ENCODE data around the gene GLUD1.
"Not testable (repeated sequence)": the region's sequence is repeated elsewhere in the genome, so short reads cannot be mapped to it uniquely, and the experiment has no call there.

The GLUD1 gene

DNA sequence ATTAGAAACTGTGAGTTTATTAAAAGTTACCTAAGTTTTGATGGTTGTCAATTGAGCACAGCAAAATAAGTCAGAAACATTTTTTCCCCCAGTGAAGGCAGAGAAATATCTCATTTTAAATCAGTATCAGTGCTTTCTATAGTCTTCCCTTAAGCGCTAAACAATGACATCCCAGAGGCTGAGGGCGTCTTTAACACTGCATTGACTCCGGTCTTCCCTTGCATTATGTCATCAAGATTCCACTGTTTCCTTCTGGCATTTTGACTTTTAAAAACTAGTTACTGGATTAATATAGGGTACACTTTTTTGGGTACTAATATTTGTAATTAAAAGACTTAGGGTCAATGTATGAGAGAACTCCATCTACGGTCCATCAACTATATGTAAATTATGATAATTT is 3.9 kb downstream of the GLUD1 start:
- DNase-seq (ENCODE audit: low read depth in 1 of 2, low spot score in 1 of 2) = no peak

DNA sequence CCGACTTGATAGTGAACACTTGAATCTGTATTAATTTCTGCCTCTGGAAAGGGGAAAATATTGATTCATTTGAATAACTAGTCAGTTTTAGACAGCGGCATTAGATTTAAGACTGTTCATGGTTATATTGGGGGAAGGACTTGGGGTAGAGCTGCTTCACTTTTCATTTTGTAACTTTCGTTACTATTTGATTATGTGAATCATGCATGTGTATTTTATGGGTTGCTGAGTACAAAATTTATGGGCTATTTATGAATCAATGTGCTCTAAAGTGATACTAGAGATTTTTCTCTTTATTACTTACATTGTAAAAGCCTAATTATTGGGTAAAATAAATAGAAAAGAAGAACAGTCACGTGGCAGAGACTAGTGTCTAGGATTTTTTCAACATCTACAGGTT is 4.9 kb downstream of the GLUD1 start:
- DNase-seq (ENCODE audit: low read depth in 1 of 2, low spot score in 1 of 2) = no peak

DNA sequence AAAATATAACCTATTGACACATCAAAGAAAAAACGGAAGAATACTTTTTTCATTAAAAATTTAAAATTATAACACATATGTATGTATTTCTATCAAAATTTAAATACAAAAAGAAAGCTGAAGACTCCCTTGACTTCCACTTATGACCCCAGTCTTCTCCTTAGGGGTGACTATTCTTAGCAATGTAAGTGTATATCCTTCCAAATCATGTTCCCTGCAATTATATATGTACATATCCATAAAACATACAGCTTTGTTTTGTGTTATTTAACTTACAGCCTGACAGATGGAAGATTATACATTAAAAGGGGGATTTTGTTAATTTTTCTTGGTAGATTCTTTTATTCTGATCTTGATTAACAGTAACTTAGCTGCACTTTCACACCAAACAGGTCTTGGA is 9.1 kb downstream of the GLUD1 start:
- DNase-seq (ENCODE audit: low read depth in 1 of 2, low spot score in 1 of 2) = no peak

DNA sequence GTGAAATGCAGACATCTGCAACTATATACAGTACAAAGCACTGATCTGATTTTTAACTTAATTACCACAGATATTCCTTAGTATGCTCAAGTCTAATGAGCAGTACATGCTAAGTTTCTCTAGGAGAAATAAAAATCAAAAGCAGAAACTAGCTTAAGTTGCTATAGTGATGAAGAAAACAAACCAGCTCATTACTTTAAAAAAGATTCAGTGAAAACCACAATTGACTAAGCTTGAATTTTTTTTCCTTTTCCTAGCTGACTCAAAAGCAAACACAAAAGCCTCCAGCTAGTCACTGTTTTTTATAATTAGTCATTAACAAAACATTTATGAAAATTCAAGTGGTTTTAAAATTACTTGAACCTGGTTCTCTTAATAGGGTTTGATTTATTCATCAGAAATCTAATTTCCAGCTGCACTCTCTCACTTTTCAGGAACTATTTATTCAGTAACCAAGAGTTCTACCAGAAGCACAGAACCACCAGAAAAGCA is 10.3 kb downstream of the GLUD1 start:
- DNase-seq (ENCODE audit: low read depth in 1 of 2, low spot score in 1 of 2) = not testable (repeated sequence)

DNA sequence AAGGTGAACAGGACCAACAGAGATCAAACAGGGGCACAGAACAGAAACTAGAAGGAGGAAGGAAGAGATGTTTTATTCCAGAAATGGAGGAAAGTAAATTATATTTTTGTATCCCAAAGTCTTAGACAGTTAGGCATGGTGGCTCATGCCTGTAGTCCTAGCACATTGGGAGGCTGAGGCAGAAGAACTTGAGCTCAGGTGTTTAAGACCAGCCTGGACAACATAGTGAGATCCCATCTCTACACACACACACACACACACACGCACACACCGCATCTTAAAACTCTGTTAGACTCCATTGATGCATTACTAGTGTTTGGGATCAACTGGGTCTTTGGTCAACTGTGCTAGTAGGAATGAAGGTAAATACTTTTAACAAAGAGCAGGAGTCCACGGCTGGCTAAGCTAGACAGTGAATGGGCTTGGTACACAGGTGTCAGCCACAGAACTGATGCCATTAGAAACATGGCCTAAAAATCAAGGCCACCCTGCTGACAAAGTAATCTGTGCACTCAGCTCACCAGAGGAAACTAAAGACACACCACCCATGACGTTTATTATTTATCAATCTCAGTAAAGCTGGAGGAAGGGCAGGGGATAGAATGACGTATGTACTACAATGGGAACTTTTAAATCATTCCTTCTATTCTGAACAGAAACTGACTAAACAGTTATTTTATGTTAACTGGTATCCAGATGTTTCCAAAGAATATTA is 10.9 kb downstream of the GLUD1 start:
- not testable (repeated sequence) for DNase-seq (ENCODE audit: low read depth in 1 of 2, low spot score in 1 of 2)

DNA sequence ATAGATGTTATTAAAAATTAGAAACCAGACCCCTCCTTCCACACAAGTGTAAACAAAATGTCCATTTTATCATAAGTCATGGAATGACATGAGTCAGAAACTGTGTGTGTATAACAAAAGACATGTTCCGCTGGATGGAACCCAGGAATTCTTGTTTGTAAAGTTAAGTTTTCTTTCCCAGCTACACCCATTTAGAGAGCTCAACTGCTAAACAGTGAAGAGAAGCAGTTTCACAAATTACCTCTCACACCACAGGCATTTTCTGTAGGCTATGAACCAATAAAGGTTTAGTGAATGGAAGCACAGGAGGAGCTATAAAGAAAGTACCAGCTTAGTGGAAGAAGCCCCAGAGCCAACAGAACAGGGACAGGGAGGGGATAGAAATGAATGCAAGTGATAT is 12.4 kb downstream of the GLUD1 start:
- not testable (repeated sequence) for DNase-seq (ENCODE audit: low read depth in 1 of 2, low spot score in 1 of 2)

DNA sequence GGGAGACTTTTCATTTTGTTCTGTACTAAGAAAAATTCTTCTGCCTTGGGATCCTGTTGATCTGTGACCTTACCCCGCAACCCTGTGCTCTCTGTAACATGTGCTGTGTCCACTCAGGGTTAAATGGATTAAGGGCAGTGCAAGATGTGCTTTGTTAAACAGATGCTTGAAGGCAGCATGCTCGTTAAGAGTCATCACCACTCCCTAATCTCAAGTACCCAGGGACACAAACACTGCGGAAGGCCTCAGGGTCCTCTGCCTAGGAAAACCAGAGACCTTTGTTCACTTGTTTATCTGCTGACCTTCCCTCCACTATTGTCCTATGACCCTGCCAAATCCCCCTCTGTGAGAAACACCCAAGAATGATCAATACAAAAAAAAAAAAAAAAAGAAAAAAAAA is 13.1 kb downstream of the GLUD1 start:
- not testable (repeated sequence) for DNase-seq (ENCODE audit: low read depth in 1 of 2, low spot score in 1 of 2)

DNA sequence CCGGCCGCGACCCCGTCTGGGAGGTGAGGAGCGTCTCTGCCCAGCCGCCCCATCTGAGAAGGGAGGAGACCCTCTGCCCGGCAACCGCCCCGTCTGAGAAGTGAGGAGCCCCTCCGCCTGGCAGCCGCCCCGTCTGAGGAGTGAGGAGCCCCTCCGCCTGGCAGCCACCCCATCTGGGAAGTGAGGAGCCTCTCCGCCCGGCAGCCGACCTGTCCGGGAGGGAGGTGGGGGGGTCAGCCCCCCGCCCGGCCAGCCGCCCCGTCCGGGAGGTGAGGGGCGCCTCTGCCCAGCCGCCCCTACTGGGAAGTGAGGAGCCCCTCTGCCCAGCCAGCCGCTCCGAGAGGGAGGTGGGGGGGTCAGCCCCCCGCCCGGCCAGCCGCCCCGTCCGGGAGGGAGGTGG is 14.0 kb downstream of the GLUD1 start:
- DNase-seq (ENCODE audit: low read depth in 1 of 2, low spot score in 1 of 2) = not testable (repeated sequence)

DNA sequence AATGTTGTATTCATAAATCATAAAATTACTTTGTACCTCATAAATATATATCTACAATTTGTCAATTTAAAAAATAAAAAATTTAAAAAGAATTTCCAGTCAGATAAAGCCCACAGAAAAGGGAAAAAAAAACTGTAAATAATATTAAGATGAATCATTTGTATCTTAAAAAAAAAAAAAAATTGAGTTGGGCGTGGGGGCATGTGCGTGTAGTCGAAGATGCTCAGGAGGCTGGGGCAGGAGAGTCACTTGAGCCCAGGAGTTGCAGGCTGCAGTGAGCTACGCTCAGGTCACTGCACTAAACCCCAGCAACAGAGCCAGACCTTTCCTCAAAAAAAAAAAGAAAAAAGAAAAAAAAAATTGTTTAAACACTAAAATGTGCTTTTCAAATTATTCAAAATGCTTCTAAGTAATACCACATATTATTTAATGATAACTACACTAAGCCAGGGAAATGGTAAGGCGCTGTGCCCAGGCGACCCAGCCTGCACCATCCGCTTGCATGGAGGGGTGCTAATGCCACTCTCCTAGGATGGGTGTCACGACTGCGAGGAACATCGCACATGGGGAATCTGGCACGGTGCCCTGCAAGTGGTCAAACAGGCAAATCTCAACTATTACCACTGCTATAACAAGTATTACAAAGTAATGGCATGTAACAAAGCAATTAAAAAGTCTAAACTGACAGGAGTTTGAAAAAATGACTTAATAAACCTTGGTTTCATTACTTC is 15.4 kb downstream of the GLUD1 start:
- DNase-seq (ENCODE audit: low read depth in 1 of 2, low spot score in 1 of 2) = no peak

DNA sequence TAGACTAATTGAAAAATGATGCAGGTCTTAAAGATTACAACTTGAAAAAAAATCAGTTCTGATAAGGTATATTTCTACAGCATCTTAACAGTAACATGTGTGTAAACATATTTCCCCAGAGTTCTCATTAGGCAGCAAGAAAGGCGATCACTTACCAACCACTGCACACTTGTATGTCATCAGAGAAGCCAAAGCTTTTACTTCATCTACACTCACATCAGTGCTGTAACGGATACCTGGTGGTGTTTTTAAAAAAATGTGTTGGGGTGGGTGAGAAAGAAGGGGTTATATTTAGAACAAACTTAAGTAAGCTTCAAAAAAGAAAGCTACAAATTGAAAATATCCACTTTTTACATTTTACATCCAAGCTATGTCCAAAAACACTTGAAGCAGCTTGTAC is 18.2 kb downstream of the GLUD1 start:
- DNase-seq (ENCODE audit: low read depth in 1 of 2, low spot score in 1 of 2) = not testable (repeated sequence)

DNA sequence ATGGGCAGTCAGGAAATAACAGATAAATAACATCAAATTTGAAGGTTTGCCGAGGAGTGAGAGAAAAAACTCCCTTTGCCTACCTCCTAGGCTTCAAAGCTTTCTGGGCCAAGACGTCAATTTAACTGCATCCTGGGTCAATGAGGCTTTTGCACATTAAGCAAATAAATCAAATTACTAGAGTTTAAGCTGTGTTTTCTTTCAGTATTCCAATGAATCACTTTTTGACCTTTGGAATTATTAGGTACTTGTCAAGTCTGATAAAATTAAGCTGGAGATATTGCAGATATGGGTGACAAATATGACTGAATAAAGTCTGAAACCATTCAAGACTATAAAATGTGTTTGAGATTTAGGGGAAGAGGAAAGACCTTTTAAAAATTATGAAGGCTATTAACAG is 22.2 kb downstream of the GLUD1 start:
- no peak for DNase-seq (ENCODE audit: low read depth in 1 of 2, low spot score in 1 of 2)

DNA sequence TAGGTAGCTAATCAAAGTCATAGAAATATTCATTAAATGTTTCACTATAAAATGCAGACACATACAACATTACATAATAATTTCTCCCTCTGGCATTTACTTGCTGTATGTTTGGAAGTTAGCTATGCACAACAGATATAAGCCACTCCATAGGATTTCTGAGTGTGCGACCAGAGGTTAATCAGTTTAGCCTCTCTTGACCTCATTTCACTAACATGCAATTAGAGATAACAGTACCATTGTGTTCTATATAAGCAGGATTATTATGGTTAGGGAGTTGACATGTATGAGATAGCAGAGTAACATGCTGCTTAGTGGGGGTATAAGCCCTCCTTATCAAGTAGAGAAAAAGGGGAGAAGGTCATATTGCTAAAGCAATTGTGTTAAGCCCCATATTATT is 26.4 kb downstream of the GLUD1 start:
- no peak for DNase-seq (ENCODE audit: low read depth in 1 of 2, low spot score in 1 of 2)

DNA sequence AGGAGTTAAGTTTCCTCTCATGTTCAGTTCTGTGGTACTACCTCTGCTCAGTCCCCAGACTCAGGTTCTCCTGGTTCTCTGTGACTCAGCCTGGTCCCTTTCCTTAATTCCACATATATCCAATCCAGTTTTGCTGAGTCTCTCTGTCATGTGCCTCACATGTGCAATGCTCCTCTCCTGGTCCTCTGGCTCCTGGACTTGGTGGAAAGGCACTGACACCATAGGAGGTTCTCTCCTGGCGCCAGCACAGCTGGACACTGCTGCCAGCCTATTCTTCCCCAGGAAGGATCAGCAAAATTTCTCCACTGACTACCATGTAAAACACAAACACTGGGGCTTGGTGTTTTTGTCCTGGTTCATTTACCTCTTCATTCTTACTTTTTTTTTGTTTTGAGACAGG is 27.8 kb downstream of the GLUD1 start:
- DNase-seq (ENCODE audit: low read depth in 1 of 2, low spot score in 1 of 2) = no peak

DNA sequence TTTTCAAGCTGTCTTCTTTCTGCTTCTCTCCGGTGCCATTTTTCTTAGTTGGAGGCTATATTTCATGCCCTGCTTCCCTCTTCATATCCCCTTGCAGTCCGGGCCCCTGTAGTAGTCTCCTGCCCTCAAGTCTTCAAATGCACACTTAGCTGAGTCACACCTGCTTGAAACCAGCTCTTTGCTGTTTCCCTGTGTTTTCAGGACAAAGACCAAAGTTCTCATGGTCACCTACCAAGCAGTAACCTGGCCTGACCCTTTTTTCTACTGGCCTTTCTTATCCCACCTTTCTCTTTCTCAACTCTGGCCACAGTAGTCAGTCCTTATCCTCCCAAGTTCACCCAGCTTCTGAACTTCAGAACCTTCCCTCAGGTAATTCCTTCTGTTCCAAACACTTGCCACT is 28.5 kb downstream of the GLUD1 start:
- no peak for DNase-seq (ENCODE audit: low read depth in 1 of 2, low spot score in 1 of 2)

DNA sequence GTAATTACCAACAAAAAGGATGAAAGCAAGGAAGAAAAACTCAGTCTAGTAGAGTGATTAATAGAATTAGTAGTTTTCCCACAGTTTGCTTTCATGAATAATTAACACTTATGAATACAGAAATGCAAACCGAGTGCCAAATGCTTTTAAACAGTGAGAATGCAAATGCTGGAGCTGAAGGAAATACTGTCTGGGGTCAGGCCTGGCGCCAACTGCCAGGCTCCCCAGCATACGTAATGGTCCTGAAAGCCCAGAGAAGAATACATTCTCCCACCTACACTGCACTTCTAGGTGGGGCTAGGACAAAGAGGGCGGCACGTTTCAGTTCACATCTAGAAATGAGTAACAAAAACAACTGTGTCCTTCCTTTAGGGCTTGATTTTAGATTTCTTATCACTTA is 30.0 kb downstream of the GLUD1 start:
- no peak for DNase-seq (ENCODE audit: low read depth in 1 of 2, low spot score in 1 of 2)

DNA sequence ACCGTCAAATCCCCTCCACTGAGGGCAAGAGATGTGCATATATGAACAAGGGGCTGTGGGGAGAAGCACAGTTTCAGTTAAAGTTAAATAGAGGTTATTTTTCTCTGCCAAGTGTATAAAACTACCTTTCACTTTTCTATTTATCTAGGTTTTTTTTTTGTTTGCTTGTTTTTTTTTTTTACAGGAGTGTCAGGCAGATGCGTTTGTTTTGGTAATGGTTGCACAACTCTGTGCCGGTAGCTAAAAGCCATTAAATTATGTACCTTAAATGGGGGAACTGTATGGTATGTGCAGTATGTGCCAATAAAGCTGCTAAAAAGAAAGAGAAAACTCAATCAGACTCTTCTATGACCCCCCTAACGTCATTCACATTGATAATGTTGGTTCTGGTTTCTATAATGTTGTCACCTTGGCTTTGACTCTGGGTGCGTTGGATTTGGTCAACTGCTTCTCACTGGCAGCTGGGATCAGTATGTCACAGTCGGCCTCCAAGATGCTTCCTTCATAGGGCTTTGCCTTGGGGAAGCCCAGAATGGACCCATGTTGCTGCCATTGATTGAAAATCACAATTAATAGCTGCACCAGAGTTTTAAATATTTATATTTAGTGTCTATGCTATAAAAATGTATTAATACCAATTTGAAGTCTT is 34.2 kb downstream of the GLUD1 start:
- no peak for DNase-seq (ENCODE audit: low read depth in 1 of 2, low spot score in 1 of 2)

DNA sequence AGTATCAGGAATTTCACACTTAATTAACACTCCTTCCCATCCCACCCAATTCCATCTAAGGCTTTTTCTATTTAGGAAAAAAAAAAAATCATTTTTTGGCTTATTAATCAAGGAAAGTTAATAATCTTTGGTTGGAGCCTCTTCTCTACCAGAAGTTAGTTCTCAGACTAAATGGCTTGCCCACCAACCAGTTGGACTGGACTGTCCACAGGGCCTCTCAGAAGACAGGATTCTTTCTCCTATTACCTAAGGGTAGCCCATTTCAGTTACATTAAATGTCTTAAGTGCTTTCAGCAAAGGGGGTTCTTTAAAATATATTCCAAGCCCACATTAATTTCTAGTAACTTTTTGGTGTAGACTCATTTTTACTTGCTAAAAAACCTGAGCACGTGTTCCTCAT is 35.2 kb downstream of the GLUD1 start:
- DNase-seq (ENCODE audit: low read depth in 1 of 2, low spot score in 1 of 2) = no peak

DNA sequence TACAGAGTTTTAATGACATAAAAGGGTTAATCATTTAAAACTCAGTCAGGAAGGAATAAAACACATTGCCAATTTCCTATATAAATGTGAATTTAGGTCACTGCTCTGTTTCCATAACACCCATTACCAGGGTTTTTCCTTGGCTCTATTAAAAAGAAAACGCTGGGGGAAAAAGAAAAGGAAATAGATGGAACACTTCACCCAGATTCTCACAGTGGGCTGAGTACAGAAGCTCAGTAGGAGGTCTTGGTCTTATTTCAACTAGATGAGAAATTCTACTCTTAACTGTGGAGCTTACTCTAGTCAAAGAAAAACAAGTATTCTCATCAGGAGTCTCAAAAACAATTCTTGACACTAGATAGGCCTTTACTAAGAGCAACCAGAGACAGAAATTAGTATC is 36.5 kb downstream of the GLUD1 start:
- no peak for DNase-seq (ENCODE audit: low read depth in 1 of 2, low spot score in 1 of 2)

DNA sequence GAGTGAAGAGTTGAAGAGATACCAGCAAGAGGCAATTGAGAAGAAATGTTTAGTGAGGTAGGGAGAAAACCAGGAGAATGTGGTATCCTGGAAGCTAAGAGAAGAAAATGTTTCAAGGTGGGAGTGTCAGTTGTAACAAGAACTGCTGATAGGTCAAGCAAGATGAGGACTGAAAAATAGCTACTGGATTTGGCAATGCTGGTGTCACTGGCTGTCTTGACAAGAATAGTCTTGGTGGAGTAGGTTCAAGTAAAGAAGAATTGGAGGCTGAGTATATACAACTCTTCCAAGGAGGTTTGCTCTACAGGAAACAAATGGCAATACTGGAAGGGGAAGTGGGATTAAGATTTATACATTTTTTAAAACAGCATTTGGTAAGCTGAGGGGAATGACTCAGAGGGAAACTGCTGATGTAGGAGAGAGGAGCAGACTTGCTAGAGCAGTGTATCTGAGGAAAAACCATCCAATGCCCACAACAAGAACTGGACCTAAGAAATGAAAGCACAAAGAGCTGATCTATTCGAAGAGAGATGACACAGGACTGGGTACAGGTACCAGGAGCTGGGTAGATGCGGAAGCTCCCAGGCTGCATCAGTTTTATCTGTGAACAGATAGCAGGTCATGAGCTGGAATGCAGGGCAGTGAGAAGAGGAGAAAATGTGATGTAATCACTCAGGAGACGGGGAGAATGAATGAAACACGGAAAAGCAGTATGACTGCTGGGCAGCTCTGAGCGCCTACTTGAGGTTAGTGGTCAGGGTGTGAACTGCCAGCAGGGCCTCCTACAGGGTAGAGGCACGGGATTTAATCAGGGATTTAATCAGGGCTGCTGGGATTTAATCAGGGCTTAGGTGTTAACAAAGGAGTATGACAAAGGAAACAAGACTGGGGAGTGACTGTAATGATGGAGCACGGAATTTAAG is 40.0 kb downstream of the GLUD1 start:
- no peak for DNase-seq (ENCODE audit: low read depth in 1 of 2, low spot score in 1 of 2)

DNA sequence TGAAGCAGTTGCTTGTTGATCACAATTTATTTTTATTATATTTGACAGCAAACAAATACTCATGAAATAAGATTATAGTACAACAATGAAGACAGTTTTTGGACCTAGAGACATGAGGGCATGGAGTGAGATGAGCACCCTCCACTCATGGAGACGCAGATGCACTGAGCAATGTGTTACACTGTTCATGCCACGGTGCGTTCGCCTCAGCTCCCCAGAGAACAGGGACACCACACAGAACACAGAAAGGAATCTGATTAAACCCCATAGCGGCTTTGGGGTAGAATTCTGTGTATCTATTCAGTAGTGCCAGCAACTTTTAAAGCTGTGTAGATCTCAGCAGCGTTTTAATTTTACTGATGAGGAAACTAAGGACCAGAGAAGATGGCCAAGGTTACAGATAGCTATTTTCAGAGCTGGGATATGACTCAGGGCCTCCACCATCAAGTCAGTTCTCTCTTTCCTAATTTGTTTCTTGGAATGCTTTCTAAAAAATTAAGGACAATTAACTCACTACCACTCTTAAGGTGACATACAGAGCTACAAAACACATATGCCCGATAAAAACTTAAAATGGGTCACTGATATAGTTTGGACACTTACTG is 41.0 kb downstream of the GLUD1 start:
- DNase-seq (ENCODE audit: low read depth in 1 of 2, low spot score in 1 of 2) = no peak

DNA sequence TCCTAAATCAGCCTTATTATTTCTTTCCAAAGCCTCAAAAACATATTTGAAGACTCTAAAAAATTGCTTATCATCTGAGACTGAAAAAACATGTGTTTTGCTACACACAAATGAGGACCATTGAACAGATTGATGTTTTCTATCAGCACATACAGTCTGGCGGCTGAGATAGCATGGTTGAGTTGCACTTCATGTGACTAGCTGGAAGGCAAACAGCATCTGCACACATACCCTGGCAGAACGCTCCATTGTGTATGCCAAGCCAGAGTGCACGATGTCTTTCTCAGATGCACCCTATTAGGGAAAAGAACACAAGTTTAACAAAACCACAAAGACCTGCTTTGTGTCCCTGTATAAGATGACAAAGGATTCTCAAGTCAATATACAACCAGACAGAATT is 41.5 kb downstream of the GLUD1 start:
- no peak for DNase-seq (ENCODE audit: low read depth in 1 of 2, low spot score in 1 of 2)
